PC-3 (cell line): ENCODE results near the gene INTS1. TPM values are rescaled to one million over a fixed set of nuclear protein-coding genes. Genes with fewer than 3 reads are reported as not detected.

Source experiments
- ATAC-seq: fragments of 200-7000 bp; cut with Tn5 transposase; 2 replicates; pipeline ENCODE4 v1.9.1; 2020; ENCODE audit warnings: mild to moderate bottlenecking, moderate library complexity
- BruUV-seq: library from RNA; stranded (reverse); fragments of 400-500 nt; replicated peaks from 2 replicates; lab custom pipeline; 2021; lab: Mats Ljungman, UMichigan
- CTCF ChIA-PET: fragments of 300-600 bp; sonication (Branson Sonifier 250); formaldehyde crosslinking; loops from one replicate; lab custom pipeline; 2022; ENCODE audit warnings: antibody characterized with exemption; lab: Charles Lee
- POLR2A ChIA-PET: fragments of 300-600 bp; sonication (Branson Sonifier 250); formaldehyde crosslinking; loops from one replicate; lab custom pipeline; 2022; ENCODE audit warnings: antibody characterized with exemption; ENCODE audit not compliant: unreplicated experiment; lab: Charles Lee
- DNase-seq: peaks from one replicate; pipeline ENCODE4 v3.0.0-alpha.2; 2015
- H2AFZ ChIP-seq: fragments of 300-600 bp; sonication (generic); 2 replicates; pipeline ENCODE4 v1.6.0; 2016; ENCODE audit warnings: antibody characterized with exemption, low read length
- H3F3A ChIP-seq: fragments of 300-600 bp; sonication (generic); one replicate; pipeline ENCODE4 v1.6.0; 2017; ENCODE audit warnings: antibody characterized with exemption, low read length, control low read depth, mild to moderate bottlenecking; ENCODE audit not compliant: unreplicated experiment
- H3K27ac ChIP-seq: fragments of 300-600 bp; sonication (generic); 2 replicates; pipeline ENCODE4 v1.5.1; 2016; ENCODE audit warnings: mild to moderate bottlenecking, low read length
- H3K27me3 ChIP-seq: fragments of 300-600 bp; sonication (generic); 2 replicates; pipeline ENCODE4 v1.6.1; 2016; ENCODE audit warnings: low read length, mixed read lengths
- H3K36me3 ChIP-seq: fragments of 300-600 bp; sonication (generic); 2 replicates; pipeline ENCODE4 v1.6.1; 2016; ENCODE audit warnings: low read depth, mixed run types, low read length, mixed read lengths
- H3K4me1 ChIP-seq: fragments of 300-600 bp; sonication (generic); 2 replicates; pipeline ENCODE4 v1.5.1; 2016; ENCODE audit warnings: low read length; ENCODE audit not compliant: insufficient read depth
- H3K4me2 ChIP-seq: fragments of 300-600 bp; sonication (generic); 2 replicates; pipeline ENCODE4 v1.6.0; 2016; ENCODE audit warnings: low read length
- H3K4me3 ChIP-seq: fragments of 300-600 bp; sonication (generic); 2 replicates; pipeline ENCODE4 v1.5.1; 2016; ENCODE audit warnings: mild to moderate bottlenecking, low read length, mixed read lengths
- H3K79me2 ChIP-seq: fragments of 300-600 bp; sonication (generic); 2 replicates; pipeline ENCODE4 v1.6.1; 2017; ENCODE audit warnings: low read length, mixed read lengths
- H3K9ac ChIP-seq: fragments of 300-600 bp; sonication (generic); 2 replicates; pipeline ENCODE4 v1.6.0; 2016; ENCODE audit warnings: mild to moderate bottlenecking, low read length
- H3K9me2 ChIP-seq: fragments of 300-600 bp; sonication (generic); replicated peaks from 2 replicates; pipeline ENCODE4 v1.6.1; 2016; ENCODE audit warnings: mixed run types, low read length, mixed read lengths
- H3K9me3 ChIP-seq: fragments of 300-600 bp; sonication (generic); 2 replicates; pipeline ENCODE4 v1.6.1; 2016; ENCODE audit warnings: low read length, mixed read lengths
- H4K20me1 ChIP-seq: fragments of 300-600 bp; sonication (generic); 2 replicates; pipeline ENCODE4 v1.6.1; 2016; ENCODE audit warnings: low read length, mixed read lengths
- EZH2 ChIP-seq: fragments of 300-600 bp; sonication (generic); IDR thresholded peaks from one replicate; pipeline ENCODE4 v1.6.1; 2017; ENCODE audit warnings: antibody characterized with exemption, mild to moderate bottlenecking, low read length; ENCODE audit not compliant: unreplicated experiment
- EZH2phosphoT487 ChIP-seq: fragments of 300-600 bp; sonication (generic); IDR thresholded peaks from 2 replicates; pipeline ENCODE4 v1.6.1; 2018; ENCODE audit warnings: mild to moderate bottlenecking, antibody characterized with exemption, low read length, borderline replicate concordance
- intact Hi-C: fragments of 100-400 bp; cut with micrococcal nuclease; formaldehyde crosslinking; loops from 2 replicates; pipeline ENCODE4 v1.9.0; 2023
- total RNA-seq: library from RNA; depleted of rRNA; stranded (reverse); fragments of >200 nt; gene quantifications from 2 replicates; pipeline ENCODE4 v1.2.3, GENCODE V29; 2014
- TF ChIP-seq, protein P1 (sequence below): fragments of 300-600 bp; sonication (generic); conservative IDR thresholded peaks from 2 replicates; pipeline ENCODE4 v1.5.1; 2017; ENCODE audit warnings: antibody characterized with exemption, low read depth, mild to moderate bottlenecking, low read length

Gene INTS1
- total RNA-seq, 1 experiment from 2014 or later: 62.9 TPM

DNA sequence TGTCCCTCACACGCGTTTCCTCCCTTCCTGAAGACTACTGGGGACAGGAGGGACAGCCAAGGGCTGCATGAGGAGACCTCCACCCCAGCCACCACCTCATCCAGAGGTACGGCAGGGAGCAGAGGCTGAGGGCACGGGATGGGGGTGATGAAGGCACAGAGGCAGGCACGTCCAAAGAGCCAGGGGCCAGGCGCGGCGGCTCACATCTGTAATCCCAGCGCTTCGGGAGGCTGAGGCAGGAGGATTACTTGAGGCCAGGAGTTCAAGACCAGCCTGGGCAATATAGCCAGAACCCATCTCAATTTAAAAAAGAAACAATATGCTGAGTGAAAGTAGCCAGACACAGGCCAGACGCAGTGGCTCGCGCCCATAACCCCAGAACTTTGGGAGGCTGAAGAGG is 48.2 kb downstream of the INTS1 start:
- ATAC-seq: no peak
- Histone ChIP-seq H3K4me3 (peak overlapping the region; percentile 44), H3K36me3 (no peaks in the 10 kb centered on the region), H4K20me1 (peaks cover 43% of the 10 kb centered on the region), H2AFZ (no peak overlapping the region), H3K27me3 (no peaks in the 10 kb centered on the region), H3K4me2 (peak overlapping the region; percentile 68), H3K79me2 (peaks cover 77% of the 10 kb centered on the region), H3K9me3 (no peaks in the 10 kb centered on the region), H3K9ac (peak overlapping the region; percentile 12), H3F3A (no peaks in the 10 kb centered on the region), H3K4me1 (peaks cover 31% of the 10 kb centered on the region), H3K27ac (peak overlapping the region; percentile 58), H3K9me2 (no peaks in the 10 kb centered on the region)
- BruUV-seq: no TSS peak
- no peak for TF ChIP-seq EZH2
- TF ChIP-seq EZH2phosphoT487: no peak
- TF ChIP-seq, protein P1, sequence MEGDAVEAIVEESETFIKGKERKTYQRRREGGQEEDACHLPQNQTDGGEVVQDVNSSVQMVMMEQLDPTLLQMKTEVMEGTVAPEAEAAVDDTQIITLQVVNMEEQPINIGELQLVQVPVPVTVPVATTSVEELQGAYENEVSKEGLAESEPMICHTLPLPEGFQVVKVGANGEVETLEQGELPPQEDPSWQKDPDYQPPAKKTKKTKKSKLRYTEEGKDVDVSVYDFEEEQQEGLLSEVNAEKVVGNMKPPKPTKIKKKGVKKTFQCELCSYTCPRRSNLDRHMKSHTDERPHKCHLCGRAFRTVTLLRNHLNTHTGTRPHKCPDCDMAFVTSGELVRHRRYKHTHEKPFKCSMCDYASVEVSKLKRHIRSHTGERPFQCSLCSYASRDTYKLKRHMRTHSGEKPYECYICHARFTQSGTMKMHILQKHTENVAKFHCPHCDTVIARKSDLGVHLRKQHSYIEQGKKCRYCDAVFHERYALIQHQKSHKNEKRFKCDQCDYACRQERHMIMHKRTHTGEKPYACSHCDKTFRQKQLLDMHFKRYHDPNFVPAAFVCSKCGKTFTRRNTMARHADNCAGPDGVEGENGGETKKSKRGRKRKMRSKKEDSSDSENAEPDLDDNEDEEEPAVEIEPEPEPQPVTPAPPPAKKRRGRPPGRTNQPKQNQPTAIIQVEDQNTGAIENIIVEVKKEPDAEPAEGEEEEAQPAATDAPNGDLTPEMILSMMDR: no peak
- intact Hi-C loops: no loop called here
- POLR2A ChIA-PET: no interaction called here
- CTCF ChIA-PET: no interaction called here
- no peak for DNase-seq

- ATAC-seq (peak; percentile 20), DNase-seq (peak; percentile 91)
- H3K27ac ChIP-seq: peak overlapping the region; percentile 58
Observed at GRCh38 chr7:1455241-1455939, 48.8 kb downstream of the INTS1 start.

More at GRCh38 chr7:1455241-1455939, 48.8 kb downstream of the INTS1 start:
- Histone ChIP-seq H3K79me2 (peaks cover 80% of the 10 kb centered on the region), H2AFZ (no peak overlapping the region), H3K4me3 (peak overlapping the region; percentile 44), H3K36me3 (no peaks in the 10 kb centered on the region), H3K9ac (peak overlapping the region; percentile 12), H3F3A (no peaks in the 10 kb centered on the region), H3K9me2 (no peaks in the 10 kb centered on the region), H3K27me3 (no peaks in the 10 kb centered on the region), H3K4me2 (peak overlapping the region; percentile 68), H4K20me1 (peaks cover 43% of the 10 kb centered on the region), H3K9me3 (no peaks in the 10 kb centered on the region), H3K4me1 (peaks cover 31% of the 10 kb centered on the region)
- CTCF ChIA-PET: interaction anchor here (0.5 kb wide), 1 partner anchor 272 kb away, joined by 4 read pairs; no protein-coding TSS in a partner anchor
- BruUV-seq: no TSS peak
- POLR2A ChIA-PET: interaction anchor here (0.7 kb wide), 1 partner anchor 23 kb away, joined by 4 read pairs; no protein-coding TSS in a partner anchor
- intact Hi-C loops: no loop called here
- TF ChIP-seq, protein P1: no peak
- TF ChIP-seq EZH2phosphoT487: no peak
